ENCODE data around the gene SMYD3.

Gene SMYD3

GRCh38 chr1:245721488-245721887 is 785.6 kb downstream of the SMYD3 start:
- Histone ChIP-seq H3K79me2 (ENCODE audit: low read length) (no peaks in the 10 kb centered on the region), H3K4me2 (ENCODE audit: low read depth, low read length) (no peak overlapping the region), H3K36me3 (replicated peaks; ENCODE audit: insufficient read depth, low read length) (no peaks in the 10 kb centered on the region), H3K4me3 (ENCODE audit: low read length) (no peak overlapping the region), H3K27ac (ENCODE audit: low read length) (no peak overlapping the region), H3K9ac (ENCODE audit: low read length) (no peak overlapping the region), H2AFZ (ENCODE audit: low read length) (no peak overlapping the region), H3F3A (ENCODE audit: insufficient read depth, low read length) (no peaks in the 10 kb centered on the region), H3K27me3 (replicated peaks; ENCODE audit: insufficient read depth, low read length) (no peaks in the 10 kb centered on the region), H3K4me1 (ENCODE audit: low read length) (no peaks in the 10 kb centered on the region), H4K20me1 (ENCODE audit: insufficient read depth, low read length) (no peaks in the 10 kb centered on the region), H3K9me2 (replicated peaks; ENCODE audit: insufficient read depth, low read length) (no peaks in the 10 kb centered on the region), H3K9me3 (replicated peaks; ENCODE audit: insufficient read depth, low read length) (no peaks in the 10 kb centered on the region)
- TF ChIP-seq CTCF (IDR thresholded peaks at IDR 0.05; ENCODE audit: low read length) (no peak), EZH2 (optimal IDR thresholded peaks at IDR 0.05; ENCODE audit: low read depth, low read length) (no peak), EZH2phosphoT487 (IDR thresholded peaks at IDR 0.05; ENCODE audit: low read length) (no peak)
- no peak for DNase-seq

- H3K9me2 ChIP-seq (replicated peaks; ENCODE audit: insufficient read depth, low read length) = no peaks in the 10 kb centered on the region
- H3K36me3 ChIP-seq (replicated peaks; ENCODE audit: insufficient read depth, low read length) = no peaks in the 10 kb centered on the region
- H3F3A ChIP-seq (ENCODE audit: insufficient read depth, low read length) = no peaks in the 10 kb centered on the region
- H3K27ac ChIP-seq (ENCODE audit: low read length) = no peak overlapping the region
- no peak overlapping the region for H2AFZ ChIP-seq (ENCODE audit: low read length)
- no peak for TF ChIP-seq EZH2phosphoT487 (IDR thresholded peaks at IDR 0.05; ENCODE audit: low read length)
- TF ChIP-seq EZH2 (optimal IDR thresholded peaks at IDR 0.05; ENCODE audit: low read depth, low read length) = no peak
- TF ChIP-seq CTCF (IDR thresholded peaks at IDR 0.05; ENCODE audit: low read length) = no peak
- H3K27me3 ChIP-seq (replicated peaks; ENCODE audit: insufficient read depth, low read length) = no peaks in the 10 kb centered on the region
- no peak overlapping the region for H3K4me3 ChIP-seq (ENCODE audit: low read length)
- H4K20me1 ChIP-seq (ENCODE audit: insufficient read depth, low read length) = no peaks in the 10 kb centered on the region
- H3K9ac ChIP-seq (ENCODE audit: low read length) = no peak overlapping the region
- H3K4me2 ChIP-seq (ENCODE audit: low read depth, low read length) = no peak overlapping the region
- no peaks in the 10 kb centered on the region for H3K79me2 ChIP-seq (ENCODE audit: low read length)
- no peak for DNase-seq
- H3K4me1 ChIP-seq (ENCODE audit: low read length) = no peaks in the 10 kb centered on the region
- H3K9me3 ChIP-seq (replicated peaks; ENCODE audit: insufficient read depth, low read length) = no peaks in the 10 kb centered on the region
Observed at GRCh38 chr1:245718951-245719350, 788.1 kb downstream of the SMYD3 start.

GRCh38 chr1:245718123-245718522 is 789.0 kb downstream of the SMYD3 start:
- Histone ChIP-seq H3K4me1 (ENCODE audit: low read length) (no peaks in the 10 kb centered on the region), H3K9me2 (replicated peaks; ENCODE audit: insufficient read depth, low read length) (no peaks in the 10 kb centered on the region), H3K36me3 (replicated peaks; ENCODE audit: insufficient read depth, low read length) (no peaks in the 10 kb centered on the region), H2AFZ (ENCODE audit: low read length) (no peak overlapping the region), H3K4me2 (ENCODE audit: low read depth, low read length) (no peak overlapping the region), H3K9ac (ENCODE audit: low read length) (no peak overlapping the region), H3K4me3 (ENCODE audit: low read length) (no peak overlapping the region), H3K27ac (ENCODE audit: low read length) (no peak overlapping the region), H3K79me2 (ENCODE audit: low read length) (no peaks in the 10 kb centered on the region), H3K9me3 (replicated peaks; ENCODE audit: insufficient read depth, low read length) (no peaks in the 10 kb centered on the region), H3K27me3 (replicated peaks; ENCODE audit: insufficient read depth, low read length) (no peaks in the 10 kb centered on the region), H4K20me1 (ENCODE audit: insufficient read depth, low read length) (no peaks in the 10 kb centered on the region), H3F3A (ENCODE audit: insufficient read depth, low read length) (no peaks in the 10 kb centered on the region)
- DNase-seq = no peak
- TF ChIP-seq EZH2 (optimal IDR thresholded peaks at IDR 0.05; ENCODE audit: low read depth, low read length) = no peak
- no peak for TF ChIP-seq CTCF (IDR thresholded peaks at IDR 0.05; ENCODE audit: low read length)
- TF ChIP-seq EZH2phosphoT487 (IDR thresholded peaks at IDR 0.05; ENCODE audit: low read length) = no peak
